ENCODE results near the gene PNPLA7.

Gene PNPLA7

DNA sequence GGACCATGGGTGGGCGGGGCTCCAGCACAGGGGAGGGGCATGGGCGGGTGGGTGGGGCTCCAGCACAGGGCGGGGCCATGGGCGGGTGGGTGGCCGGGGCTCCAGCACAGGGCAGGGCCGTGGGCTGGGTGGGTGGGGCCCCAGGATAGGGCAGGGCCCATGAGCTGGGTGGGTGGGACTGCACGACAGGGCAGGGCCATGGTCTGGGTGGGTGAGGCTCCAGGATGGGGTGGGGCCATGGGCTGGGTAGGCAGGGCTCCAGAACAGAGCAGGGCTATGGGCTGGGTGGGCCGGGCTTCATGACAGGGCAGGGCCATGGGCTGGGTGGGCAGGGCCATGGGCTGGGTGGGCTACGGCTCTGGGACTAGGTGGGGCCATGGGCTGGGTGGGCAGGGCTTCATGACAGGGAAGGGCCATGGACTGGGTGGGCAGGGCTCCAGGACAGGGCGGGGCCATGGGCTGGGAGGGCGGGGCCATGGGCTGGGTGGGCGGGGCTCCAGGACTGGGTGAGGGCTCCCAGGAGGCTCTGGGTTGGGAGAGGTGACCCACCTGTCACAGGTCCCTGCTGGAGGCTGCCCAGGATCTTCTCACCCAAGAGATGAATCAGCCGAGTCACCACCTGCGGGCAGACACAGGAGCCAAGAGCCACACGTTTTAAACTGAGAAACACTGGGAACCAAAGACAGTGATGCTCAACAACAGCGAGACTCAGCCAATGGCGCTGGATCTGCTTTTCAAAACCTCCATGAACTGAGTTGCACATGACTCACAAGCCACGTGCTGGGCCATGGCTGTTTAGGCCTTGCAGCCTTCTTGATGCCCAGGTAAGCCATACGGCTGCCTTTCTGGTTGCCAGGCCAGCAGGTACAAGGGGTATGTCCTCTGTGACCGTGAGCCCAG lies 57.5 kb downstream of the PNPLA7 start:
- no peak for DNase-seq

DNA sequence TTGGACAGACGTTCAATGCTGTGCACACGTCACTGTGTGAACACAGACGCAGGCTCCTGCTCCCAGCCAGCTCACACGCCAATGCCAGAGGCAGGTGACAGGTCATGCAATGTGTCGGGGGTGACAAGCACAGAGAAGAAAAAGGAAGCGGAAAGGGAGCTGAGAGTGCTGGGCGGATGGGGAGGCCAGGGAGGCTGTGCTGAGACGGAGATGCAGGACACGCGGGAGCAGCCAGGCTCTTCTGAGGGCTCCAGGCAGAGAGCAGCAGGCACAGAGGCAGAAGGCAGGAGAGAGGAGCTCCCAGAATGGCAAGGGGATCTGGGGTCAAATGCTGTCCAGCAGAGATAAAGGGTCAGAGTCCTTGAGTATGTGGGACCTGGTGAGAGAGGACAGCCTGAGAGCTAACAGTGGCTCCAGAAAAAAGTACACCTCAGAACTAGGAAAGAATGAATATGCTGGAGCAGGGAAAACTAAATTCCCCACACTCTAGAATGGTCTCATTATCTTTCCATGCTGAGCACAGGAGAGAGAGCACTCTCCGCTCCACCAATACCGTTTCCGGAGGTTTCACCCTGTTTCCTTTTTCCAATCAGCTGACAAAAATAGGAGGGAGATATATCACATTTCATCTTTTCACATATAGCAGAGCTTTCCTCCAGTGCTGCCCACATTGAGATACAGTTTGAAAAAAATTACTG lies 58.3 kb downstream of the PNPLA7 start:
- no peak for DNase-seq

DNA sequence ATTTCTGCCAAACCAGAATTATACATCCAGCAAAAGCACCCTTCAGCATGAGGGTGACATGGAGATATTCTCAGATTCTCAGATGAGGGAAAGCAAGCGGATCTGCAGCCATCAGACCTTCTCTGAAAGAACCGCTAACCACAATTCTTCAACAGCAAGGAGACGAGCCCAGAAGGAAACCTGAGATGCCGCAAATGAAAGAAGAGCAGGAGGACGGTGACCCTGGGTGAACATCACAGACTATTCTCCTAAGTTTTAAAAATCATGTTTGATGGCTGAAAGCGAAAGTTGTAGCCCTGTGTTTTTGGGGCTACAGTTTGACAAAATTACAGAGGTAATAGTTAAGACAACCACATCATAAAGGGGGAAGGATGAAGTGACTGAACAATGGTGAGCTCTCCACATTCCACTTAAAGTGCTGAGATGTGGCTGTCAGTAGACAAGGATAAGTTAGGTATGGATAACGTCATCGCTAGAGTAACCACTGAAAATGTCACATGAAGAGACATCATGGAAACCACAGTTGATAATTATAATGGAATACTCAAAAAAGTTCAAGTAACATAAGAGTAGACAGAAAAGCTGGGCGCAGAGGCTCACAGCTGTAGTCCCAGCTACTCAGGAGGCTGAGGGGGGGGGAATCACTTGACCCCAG lies 59.5 kb downstream of the PNPLA7 start:
- DNase-seq: no peak

DNA sequence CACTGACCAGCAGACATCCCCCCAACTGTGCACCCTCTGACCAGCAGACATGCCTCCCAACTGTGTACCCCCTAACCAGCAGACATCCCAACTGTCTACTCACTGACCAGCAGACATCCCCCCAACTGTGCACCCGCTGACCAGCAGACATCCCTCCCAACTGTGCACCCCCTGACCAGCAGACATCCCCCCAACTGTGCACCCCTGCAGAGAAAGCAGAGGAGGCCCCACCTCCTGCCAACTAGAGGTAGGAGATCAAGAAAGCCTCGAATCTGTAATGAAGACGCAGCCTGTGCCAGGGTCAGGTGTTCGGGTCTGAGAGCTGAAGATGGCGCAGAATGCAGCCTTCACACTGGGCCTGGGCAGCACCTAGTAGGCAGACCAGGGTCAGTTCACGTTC lies 61.3 kb downstream of the PNPLA7 start:
- DNase-seq: no peak

DNA sequence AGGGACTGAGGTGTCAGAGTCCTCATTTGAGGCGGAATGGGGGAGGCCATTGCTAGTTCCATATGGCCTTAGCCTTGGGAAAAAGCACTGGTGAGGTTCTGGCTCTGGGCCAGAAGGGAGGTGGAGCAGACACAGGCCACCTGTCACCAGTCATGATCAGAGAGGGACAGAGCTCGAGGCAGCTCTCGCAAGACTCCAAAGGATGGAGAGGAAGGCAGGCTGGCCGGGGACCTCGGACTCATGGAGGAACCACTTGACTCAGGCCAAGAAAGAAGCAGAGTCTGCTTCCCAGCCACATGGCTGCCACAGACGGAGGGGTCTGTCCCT lies 61.9 kb downstream of the PNPLA7 start:
- no peak for DNase-seq

DNA sequence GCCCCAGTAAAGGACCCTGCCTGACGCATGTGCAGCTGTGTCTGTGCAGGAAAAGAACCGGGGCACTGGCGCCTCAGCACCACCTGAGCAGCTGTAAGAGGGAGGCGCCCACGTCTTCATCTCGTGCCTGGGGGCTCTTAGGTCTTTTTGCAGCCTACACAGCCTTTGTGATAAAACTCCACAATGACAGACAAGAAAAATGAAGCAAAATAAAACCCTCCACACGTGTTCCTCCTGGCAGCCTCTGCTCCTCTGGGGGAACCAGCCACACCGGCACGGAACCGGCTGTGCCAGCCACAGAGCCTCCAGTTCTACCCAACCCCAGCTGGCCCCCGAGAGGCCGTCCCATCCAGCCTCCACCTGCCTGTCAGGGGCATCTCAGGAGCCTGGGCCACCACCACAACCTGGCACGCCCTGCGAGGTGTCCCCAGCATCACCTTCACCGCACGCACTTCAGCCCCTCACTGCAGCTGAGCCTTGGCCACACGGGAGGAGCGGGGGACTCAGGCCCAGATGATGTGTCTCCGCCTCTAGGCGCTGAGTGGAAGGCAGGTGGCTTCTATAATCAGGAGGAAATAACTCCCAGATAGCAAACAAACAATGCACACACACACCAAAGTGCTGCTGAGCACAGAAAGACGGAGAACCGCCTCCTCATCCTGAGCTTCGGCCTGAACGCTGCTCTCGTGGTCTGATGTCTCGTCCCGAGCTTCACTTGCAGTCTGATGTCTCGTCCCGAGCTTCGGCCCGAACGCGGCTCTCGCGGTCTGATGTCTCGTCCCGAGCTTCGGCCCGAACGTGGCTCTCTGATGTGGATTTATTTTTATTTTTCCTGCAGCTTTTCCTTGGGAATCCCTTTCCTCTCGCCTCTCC lies 62.5 kb downstream of the PNPLA7 start:
- DNase-seq: no peak

DNA sequence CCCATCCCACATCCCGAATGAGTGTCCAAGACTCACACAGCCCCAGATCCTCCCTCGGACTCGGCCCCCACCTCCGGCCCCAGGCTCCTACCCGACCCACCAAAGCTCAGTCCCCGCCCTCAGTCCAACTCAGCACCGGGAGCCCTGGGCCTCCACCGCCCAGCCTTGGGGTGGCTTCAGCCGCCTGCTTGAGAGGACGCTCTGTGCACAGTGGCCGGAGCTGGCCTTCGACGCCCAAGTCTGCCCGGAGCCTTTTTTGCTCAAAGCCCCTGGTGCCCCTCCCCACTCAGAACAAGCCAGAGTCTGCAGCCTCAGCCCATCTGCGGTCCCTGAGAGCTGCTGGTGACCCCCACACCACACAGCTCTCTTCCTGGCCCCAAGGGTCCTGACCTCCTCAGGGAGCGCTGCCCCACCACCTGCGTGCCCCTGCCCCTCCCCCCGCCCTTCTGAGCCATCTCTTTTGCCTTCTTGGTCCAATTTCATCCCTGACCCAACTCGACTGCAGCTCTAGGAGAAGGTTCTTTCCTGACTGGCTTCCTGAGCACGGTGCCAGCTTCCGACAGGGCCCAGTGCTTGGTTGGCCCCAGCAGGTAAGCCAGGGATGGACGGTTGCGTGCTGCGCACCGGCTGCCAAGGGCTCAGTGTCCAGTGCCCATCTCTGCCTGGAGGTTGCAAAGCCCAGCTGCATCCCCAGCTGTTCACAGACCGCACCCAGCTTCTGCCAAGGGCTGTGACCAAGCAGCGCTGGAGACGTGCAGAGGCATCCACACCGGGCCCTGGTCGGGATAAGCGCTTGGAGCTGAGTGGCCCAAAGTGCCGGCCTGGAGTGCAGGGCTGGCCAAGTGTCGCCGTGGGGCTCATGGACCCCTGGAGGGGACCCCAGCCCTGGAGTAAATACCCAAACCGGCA lies 63.4 kb downstream of the PNPLA7 start:
- DNase-seq: no peak

DNA sequence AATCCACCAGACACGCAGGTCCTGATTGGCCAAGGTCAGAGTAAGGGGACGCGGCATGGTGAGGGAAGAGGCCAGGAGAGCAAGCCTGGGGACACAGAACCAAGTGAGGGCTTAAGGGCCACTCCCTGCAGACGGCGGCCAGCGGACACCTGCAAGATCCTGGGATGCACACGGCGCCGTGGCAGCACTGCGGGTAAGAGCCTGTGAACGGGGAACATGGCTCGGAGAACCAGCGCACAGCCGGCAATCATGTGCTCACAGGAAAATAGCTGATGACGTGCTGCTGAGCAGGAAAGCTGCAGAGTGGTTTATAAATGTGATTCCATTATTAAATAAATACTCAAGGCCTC lies 64.1 kb downstream of the PNPLA7 start:
- DNase-seq: no peak

DNA sequence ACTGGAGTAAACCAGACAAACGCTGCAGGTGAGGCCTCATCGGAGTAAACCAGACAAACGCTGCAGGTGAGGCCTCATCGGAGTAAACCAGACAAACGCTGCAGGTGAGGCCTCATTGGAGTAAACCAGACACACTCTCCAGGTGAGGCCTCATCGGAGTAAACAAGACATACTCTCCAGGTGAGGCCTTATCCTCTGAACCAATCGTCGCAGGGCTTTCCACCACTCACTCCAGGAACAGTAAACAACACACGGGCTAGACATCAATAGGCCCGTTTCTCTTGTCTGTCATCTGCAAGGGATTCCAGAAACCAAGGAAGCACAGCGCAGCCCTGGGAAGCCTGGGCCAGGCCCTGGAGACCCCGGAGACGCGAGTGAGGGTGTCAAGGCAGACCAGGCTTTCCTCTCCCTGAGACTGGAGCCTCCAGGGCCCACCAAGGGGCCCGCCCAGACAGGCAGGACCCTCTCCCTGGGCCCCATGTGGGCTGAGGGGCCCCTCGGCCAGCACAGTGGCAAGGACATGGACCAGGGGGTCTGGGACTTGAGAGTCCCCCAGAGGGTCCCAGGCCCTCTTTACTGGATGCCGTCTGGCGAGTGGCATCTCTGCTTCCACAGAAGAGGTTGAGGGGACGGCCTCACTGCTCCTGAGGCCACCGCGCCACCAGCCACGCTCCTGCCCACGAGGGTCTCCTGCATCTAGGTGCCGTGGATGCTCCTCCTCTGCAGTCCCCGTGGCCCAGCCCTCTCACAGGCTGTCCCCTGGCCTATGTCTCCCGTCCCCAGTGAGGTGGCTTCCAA lies 64.7 kb downstream of the PNPLA7 start:
- no peak for DNase-seq

DNA sequence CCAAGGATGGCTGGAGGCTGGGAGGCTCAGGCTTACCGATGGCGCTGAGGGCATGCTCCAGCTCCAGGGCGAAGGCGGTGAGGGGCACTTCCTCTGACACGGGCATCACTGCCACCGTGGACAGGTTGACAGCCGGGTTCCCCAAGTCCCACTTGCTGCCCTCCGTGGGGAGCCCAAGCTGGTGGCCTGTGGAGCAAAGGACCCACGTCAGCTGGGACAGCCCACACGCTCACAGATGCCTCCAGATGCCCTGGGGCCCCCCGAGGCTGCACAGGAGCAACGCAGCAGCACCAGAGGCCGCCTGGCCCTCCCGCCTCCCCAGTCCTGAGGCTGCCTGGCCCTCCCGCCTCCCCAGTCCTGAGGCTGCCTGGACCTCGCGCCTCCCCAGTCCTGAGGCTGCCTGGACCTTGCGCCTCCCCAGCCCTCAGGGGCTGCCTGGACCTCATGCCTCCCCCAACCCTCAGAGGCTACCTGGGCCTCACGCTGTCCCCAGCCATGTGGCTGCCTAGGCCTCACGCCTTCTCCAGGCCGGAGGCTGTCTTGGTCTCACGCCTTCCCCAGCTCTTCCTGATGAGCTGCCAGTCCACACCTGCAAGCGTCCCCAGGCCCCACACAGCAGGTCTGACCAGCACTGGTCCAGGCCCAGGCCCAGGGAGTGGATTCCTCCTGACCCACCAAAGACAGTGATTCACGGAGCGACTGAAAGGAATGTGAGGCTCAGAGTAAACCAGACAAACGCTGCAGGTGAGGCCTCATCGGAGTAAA lies 65.5 kb downstream of the PNPLA7 start:
- DNase-seq: no peak

DNA sequence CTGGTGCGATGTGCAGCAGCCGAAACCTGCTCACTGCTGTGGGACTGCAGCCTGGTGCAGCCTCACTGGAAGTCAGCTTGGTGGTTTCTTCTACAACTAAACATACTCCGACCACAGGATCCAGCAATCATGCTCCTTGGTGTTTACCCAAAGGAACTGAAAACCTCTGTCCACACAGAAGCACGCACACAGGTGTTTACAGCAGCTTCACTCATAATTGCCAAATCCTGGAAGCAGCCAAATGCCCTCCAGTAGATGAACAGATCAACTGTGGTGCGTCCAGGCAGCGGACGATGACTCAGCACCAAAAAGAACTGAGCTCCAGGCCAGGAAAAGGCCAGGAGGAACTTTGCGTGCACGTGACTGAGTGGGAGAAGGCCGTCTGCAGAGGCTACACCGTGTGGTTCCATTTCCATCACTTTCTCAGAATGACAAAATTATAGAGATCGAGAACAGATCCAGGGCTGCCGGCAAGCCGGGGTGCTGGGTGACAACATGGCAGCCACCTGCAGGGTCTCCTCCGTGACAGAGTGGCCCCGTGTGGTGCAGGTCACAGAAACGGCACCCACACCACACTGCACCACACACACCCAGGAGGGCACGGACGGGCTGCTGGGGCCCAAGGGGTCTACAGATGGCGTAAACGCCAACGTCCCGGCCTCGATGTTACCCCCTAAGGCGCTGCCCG lies 68.0 kb downstream of the PNPLA7 start:
- no peak for DNase-seq

DNA sequence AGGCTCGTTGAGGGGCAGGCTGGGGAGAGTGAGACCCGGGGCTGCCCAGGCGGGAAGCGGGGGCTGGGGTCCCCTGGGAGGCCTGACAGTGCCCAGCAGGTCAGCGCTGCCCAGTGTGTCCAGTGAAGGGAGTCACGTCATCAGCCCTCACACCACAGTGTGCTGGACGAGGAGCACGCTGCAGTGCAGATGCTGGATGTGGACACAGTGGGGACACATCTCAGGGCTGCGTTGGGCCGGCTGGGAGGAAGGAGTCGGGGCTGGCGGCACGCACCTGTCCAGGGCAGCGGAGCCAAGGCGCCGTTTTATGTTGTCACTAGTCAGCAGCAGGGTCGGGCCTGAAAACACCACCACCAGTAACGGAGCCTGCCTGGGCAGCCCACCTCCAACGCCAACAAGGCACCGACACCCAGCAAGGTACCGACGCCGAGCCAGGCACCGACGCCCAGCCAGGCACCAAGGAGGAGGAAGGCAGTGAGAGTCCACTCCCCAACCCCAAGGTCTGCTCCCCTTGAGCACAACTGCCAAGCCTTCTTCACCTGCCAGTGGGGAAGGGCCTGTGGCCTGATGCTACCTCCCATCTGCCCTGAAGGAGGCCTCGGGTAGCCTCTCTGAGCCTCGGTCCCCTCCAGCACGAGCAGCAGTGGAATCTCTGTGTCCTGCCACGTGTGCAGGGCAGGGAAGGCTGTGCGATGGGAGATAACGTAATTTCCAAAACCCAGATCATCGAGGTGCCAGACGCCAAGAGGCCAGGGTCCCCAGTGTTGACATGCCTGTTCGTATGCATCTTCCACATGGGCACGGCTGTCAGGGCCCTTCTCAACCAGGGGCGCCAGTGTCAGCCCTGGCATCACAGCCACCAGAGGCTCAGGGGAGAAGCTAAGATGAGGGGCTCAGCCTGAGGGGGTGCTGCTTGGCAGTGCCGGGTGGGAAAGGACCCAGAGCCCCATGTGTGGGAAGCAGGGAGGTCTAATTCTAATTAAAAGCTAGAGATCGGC lies 69.2 kb downstream of the PNPLA7 start:
- no peak for DNase-seq

DNA sequence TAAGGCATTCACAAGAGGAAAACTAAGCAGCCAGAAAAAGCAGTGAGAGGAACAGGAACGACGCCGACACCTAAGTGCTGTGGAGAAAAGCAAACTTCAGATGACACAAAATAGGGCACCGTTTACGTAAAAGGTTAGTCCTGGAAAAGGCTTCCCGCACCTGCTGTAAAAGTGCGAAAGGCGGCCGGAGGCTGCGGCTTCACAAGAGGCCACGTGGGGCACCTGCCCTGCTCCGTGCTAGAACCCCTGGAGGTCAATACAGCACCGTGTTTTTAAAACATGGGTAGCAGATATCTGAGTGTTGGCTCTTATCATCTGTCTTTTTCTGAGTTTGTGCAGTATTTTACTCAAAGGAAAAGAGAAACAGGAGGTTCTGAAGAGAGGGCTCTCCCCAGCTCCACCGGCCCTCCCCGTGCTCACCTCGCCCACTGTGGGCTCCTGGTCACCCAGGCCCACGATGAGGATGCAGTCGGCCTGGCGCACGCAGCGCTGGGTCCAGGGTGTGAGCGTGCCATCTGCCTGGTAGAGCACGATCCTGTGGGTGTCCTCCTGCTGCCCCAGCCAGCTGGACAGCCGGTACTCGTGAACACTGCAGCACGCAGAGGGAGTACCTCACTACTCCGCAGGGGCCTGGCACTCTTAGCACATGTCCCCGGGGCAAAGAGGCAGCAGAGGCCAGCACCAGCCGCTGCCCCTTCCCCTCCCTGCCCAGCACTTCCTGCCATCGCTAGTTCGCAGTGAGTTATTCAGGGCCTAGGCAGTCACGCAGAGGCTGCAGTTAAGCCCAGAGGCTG lies 70.1 kb downstream of the PNPLA7 start:
- DNase-seq: no peak

DNA sequence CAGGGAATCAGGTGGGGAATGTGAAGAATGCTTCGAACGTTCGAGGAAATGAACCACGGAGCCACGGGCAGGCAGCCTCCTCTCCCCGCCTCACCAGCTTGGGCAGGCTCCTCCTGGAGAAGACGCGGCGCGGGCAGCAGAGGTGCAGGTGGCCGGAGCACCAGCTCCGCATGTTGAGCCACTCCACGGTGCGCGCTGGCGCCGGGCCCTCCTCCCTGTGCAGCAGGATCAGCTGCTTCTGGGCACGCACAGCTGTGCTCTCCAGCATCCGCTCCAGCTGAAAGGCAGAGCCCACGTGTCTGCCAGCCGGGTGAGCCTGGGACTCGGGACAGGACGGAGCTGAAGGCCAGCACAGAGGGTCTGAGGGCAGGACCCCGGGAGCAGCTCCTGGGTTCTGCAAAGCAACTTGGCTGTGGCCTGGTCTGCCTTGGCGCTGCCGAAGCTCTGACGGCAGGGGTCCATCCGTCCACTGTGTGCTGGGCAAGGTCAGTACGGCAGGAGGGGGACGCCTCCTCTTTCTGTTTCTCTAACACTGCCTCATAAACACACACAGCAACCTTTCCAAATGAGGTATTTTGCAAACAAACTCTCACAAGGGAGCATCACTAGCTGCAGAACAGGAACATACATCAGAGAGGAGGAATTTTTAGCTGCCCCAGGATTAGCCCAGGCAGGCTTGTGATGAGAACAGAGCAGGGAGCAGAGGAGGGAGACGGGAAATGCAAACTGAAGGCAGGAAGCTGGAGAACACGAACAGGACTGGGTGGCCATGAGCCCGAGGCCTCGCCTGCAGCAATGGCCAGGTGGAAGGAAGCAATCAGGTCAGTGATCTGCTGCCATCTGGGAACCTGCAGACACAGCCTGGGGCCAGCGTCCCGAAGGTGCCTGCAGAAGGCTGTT lies 71.0 kb downstream of the PNPLA7 start:
- DNase-seq: no peak

DNA sequence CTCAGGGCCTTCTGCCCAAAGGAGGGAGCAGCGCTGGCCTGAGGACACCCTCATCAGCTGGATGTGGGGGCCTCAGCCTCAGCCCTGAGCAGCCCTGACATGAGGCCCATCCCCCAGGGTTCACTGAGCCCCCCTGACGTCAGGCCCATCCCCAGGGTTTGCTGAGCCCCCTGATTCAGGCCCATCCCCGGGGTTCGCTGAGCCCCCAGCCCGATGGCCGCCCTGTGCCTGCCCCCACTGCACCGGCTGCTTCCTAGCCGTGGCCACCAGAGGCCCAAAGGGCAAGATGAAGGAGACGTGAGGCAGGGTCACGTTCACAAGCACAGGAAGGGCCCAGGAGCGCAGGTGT lies 71.6 kb downstream of the PNPLA7 start:
- DNase-seq: no peak

DNA sequence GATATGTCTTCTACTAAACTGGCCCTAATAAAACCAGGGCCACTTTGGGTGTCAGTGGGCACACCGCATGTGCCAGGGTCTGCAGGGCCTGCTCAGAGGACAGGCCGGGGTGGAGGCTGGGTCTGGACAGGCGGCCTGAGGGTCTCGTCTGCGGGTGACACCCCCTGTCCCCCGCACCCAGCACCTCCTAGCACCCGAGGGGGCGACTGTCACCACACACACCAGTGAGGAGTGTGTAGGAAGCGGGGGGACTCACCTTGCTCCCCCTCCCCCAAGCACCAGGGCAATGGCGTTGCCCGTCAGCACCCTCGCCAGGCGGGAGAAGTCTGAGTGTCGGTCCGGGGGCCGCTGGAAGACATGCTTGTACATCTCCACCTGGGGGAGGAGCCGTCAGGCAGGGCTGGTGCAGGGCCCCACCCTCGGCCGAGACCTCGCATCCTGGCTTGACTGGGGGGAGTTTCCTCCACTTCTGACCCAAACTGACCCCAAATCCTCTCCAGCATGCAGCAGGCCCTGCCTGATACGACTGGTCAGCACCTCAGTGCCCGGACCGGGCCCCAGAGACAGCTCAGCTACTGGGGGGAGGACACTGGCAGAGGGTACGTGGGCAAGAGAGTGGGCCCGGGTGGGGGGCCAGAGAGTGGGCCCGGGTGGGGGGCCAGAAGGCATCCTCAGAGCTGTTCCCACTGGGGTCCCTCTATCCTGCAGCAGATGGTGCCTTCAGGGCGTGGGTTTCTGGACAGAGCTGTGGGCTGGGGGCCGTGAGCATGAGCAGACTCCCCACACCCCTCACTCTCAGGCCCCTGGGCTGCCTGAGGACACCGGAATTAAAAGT lies 72.2 kb downstream of the PNPLA7 start:
- no peak for DNase-seq

All from SW 1271 (cell line).